ENCODE data around the gene MRPS27.

MRPS27 gene

GRCh38 chr5:72248410-72248981, 71.5 kb downstream of the MRPS27 start:
- TF ChIP-seq POLR2AphosphoS5 (IDR thresholded peaks at IDR 0.05; ENCODE audit: low read depth) (no peak), GABPA (IDR thresholded peaks at IDR 0.05; ENCODE audit: low read depth) (no peak), SPI1 (IDR thresholded peaks at IDR 0.05; ENCODE audit: borderline replicate concordance, low read depth) (no peak), CTCF (IDR thresholded peaks at IDR 0.05; ENCODE audit: insufficient read depth, low read length) (no peak)
- TF ChIP-seq, protein P1, sequence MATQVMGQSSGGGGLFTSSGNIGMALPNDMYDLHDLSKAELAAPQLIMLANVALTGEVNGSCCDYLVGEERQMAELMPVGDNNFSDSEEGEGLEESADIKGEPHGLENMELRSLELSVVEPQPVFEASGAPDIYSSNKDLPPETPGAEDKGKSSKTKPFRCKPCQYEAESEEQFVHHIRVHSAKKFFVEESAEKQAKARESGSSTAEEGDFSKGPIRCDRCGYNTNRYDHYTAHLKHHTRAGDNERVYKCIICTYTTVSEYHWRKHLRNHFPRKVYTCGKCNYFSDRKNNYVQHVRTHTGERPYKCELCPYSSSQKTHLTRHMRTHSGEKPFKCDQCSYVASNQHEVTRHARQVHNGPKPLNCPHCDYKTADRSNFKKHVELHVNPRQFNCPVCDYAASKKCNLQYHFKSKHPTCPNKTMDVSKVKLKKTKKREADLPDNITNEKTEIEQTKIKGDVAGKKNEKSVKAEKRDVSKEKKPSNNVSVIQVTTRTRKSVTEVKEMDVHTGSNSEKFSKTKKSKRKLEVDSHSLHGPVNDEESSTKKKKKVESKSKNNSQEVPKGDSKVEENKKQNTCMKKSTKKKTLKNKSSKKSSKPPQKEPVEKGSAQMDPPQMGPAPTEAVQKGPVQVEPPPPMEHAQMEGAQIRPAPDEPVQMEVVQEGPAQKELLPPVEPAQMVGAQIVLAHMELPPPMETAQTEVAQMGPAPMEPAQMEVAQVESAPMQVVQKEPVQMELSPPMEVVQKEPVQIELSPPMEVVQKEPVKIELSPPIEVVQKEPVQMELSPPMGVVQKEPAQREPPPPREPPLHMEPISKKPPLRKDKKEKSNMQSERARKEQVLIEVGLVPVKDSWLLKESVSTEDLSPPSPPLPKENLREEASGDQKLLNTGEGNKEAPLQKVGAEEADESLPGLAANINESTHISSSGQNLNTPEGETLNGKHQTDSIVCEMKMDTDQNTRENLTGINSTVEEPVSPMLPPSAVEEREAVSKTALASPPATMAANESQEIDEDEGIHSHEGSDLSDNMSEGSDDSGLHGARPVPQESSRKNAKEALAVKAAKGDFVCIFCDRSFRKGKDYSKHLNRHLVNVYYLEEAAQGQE (IDR thresholded peaks at IDR 0.05; ENCODE audit: insufficient replicate concordance, low read depth) = no peak
- Histone ChIP-seq H3K4me3 (replicated peaks; ENCODE audit: insufficient read depth, low read length) (no peak overlapping the region), H3K27me3 (ENCODE audit: insufficient read depth, poor library complexity, severe bottlenecking) (no peaks in the 10 kb centered on the region), H3K27ac (replicated peaks) (no peak overlapping the region)
- DNase-seq (ENCODE audit: low read depth in 1 of 2, low spot score in 1 of 2) = no peak

DNA sequence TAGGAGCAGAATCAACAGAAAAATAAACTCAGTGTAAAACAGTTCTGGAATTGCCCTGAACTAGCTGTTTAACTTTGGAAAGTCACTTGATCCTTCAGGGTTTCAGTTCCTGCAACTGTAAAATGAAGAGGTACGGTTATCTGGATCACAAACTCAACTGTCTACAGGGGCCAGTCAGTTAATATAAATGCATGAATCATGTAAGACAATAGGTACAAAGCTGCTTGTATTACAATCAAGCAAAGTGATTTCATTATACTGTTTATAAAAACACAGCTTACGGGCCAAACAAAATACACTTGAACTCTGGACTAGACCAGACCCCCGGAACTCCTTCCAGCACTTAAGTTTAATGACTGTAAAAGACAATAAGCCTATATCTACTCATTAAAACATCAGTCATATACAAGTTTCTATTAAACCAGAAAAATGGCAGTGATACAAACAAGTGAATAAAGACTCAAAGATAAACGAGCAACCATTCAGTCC, 73.0 kb downstream of the MRPS27 start:
- Histone ChIP-seq H3K27me3 (ENCODE audit: insufficient read depth, poor library complexity, severe bottlenecking) (no peaks in the 10 kb centered on the region), H3K4me3 (replicated peaks; ENCODE audit: insufficient read depth, low read length) (no peak overlapping the region), H3K27ac (replicated peaks) (no peak overlapping the region)
- DNase-seq (ENCODE audit: low read depth in 1 of 2, low spot score in 1 of 2) = no peak
- TF ChIP-seq POLR2AphosphoS5 (IDR thresholded peaks at IDR 0.05; ENCODE audit: low read depth) = no peak
- TF ChIP-seq SPI1 (IDR thresholded peaks at IDR 0.05; ENCODE audit: borderline replicate concordance, low read depth) = no peak
- TF ChIP-seq CTCF (IDR thresholded peaks at IDR 0.05; ENCODE audit: insufficient read depth, low read length) = no peak
- no peak for TF ChIP-seq GABPA (IDR thresholded peaks at IDR 0.05; ENCODE audit: low read depth)
- TF ChIP-seq, protein P1 (IDR thresholded peaks at IDR 0.05; ENCODE audit: insufficient replicate concordance, low read depth) = no peak

DNA sequence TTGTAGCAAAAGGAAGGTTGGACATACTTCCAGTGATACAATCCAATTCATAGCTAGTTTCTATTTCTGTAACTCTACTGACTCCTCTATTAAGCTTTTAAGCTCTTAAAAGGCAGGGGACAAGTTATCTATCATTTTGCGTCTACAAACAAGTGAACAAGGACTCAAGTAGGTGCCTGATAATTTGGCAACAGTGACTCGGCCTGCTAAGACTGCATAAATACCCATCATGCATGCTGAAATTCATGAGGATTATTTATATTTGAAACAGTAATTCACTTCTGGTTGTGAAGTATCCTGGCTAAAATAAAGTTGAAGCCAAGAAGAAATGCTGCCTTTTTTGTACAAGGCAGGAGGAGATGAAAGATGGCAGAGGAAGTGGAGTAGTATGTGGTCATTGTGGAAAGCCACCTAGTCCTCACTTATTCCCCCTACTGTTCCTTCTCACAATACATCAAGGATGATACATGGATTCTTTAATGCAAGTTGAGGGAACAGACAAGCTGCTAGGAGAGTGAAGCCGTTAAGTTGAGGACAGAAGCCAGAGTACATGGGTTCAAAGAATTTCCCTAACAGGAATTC, 74.0 kb downstream of the MRPS27 start:
- DNase-seq (ENCODE audit: low read depth in 1 of 2, low spot score in 1 of 2) = no peak
- Histone ChIP-seq H3K4me3 (replicated peaks; ENCODE audit: insufficient read depth, low read length) (no peak overlapping the region), H3K27ac (replicated peaks) (no peak overlapping the region), H3K27me3 (ENCODE audit: insufficient read depth, poor library complexity, severe bottlenecking) (no peaks in the 10 kb centered on the region)
- TF ChIP-seq, protein P1 (IDR thresholded peaks at IDR 0.05; ENCODE audit: insufficient replicate concordance, low read depth) = no peak
- TF ChIP-seq CTCF (IDR thresholded peaks at IDR 0.05; ENCODE audit: insufficient read depth, low read length) = no peak
- TF ChIP-seq SPI1 (IDR thresholded peaks at IDR 0.05; ENCODE audit: borderline replicate concordance, low read depth) = no peak
- TF ChIP-seq GABPA (IDR thresholded peaks at IDR 0.05; ENCODE audit: low read depth) = no peak
